Gastroesophageal sphincter (tissue), 3 donors: ENCODE results near the gene TMEM165.

ENCODE experiments used
- CTCF ChIP-seq, 4 experiments: fragments of 200-600 bp in 2 of 4; fragments of 450-650 bp in 2 of 4; sonication (generic) in 1 of 4; IDR thresholded peaks; one replicate each; pipeline ENCODE4 v1.5.1; 2017 to 2019; ENCODE audit warnings: antibody characterized with exemption in 4 of 4, mild to moderate bottlenecking in 2 of 4, moderate library complexity in 2 of 4
- EP300 ChIP-seq: sonication (generic); formaldehyde crosslinking; IDR thresholded peaks from one replicate; pipeline ENCODE4 v1.6.1; 2017; ENCODE audit warnings: antibody characterized with exemption, mild to moderate bottlenecking
- POLR2A ChIP-seq, 2 donors: fragments of 450-650 bp; IDR thresholded peaks; one replicate each; pipeline ENCODE4 v1.6.1; 2017; ENCODE audit warnings: antibody characterized with exemption in 2 of 2, mild to moderate bottlenecking in 2 of 2, moderate library complexity in 1 of 2
- POLR2AphosphoS5 ChIP-seq: sonication (generic); formaldehyde crosslinking; IDR thresholded peaks from one replicate; pipeline ENCODE4 v1.6.1; 2017; ENCODE audit warnings: antibody characterized with exemption

GRCh38 chr4:55398461-55398860, 2.7 kb downstream of the TMEM165 start:
- no peak for TF ChIP-seq CTCF (IDR thresholded peaks at IDR 0.05)
- TF ChIP-seq POLR2AphosphoS5: peak; percentile 9
- no peak for TF ChIP-seq EP300
- TF ChIP-seq POLR2A (IDR thresholded peaks at IDR 0.05): no peak
